Measurements from ENCODE around the gene NFIB.

DNA sequence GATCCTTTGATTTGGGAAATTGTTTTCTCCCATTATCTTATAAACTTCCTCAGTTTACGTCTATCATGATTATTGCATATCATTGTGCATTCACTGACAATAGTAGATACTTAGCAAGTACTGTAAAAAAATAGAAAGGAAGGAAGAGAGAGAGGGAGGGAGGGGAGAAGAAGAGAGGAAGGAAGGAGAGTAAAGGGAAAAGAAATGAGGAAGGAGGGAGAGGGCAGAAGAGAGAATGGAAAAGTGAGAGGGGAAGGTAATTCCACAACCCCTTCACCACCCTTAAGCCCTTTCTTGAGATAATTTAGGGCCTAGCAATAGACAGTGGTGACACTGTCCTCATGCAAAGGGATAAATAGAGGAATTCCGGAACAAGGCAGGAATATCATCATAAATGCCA lies 64.4 kb downstream of the NFIB start:
- TF ChIP-seq, protein P1, sequence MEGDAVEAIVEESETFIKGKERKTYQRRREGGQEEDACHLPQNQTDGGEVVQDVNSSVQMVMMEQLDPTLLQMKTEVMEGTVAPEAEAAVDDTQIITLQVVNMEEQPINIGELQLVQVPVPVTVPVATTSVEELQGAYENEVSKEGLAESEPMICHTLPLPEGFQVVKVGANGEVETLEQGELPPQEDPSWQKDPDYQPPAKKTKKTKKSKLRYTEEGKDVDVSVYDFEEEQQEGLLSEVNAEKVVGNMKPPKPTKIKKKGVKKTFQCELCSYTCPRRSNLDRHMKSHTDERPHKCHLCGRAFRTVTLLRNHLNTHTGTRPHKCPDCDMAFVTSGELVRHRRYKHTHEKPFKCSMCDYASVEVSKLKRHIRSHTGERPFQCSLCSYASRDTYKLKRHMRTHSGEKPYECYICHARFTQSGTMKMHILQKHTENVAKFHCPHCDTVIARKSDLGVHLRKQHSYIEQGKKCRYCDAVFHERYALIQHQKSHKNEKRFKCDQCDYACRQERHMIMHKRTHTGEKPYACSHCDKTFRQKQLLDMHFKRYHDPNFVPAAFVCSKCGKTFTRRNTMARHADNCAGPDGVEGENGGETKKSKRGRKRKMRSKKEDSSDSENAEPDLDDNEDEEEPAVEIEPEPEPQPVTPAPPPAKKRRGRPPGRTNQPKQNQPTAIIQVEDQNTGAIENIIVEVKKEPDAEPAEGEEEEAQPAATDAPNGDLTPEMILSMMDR (conservative IDR thresholded peaks at IDR 0.05; ENCODE audit: low read length): no peak
- TF ChIP-seq EZH2phosphoT487 (IDR thresholded peaks at IDR 0.05; ENCODE audit: borderline replicate concordance): no peak
